Renal cortex interstitium (tissue), 11 donors: ENCODE results near the gene P2RY1. TPM values are rescaled to one million over a fixed set of nuclear protein-coding genes. Genes with fewer than 3 reads are reported as not detected.
"Not testable (repeated sequence)": the region's sequence is repeated elsewhere in the genome, so short reads cannot be mapped to it uniquely, and the experiment has no call there.

ENCODE experiments used
- DNase-seq, 11 donors: peaks; one replicate each; pipeline ENCODE4 v3.0.0-alpha.2; 2013; ENCODE audit warnings: low read depth in 9 of 11, low spot score in 4 of 11; ENCODE audit errors: extremely low read depth in 1 of 11
- polyA plus RNA-seq, 3 donors: library from polyadenylated mRNA; unstranded; fragments of 120-200 nt; gene quantifications; one replicate each; pipeline ENCODE4 v1.2.1, GENCODE V29; 2013; ENCODE audit not compliant: insufficient read length in 3 of 3

The P2RY1 gene
- polyA plus RNA-seq, 3 donors, result 2.6 to 3.4 (median 2.9) TPM

DNA sequence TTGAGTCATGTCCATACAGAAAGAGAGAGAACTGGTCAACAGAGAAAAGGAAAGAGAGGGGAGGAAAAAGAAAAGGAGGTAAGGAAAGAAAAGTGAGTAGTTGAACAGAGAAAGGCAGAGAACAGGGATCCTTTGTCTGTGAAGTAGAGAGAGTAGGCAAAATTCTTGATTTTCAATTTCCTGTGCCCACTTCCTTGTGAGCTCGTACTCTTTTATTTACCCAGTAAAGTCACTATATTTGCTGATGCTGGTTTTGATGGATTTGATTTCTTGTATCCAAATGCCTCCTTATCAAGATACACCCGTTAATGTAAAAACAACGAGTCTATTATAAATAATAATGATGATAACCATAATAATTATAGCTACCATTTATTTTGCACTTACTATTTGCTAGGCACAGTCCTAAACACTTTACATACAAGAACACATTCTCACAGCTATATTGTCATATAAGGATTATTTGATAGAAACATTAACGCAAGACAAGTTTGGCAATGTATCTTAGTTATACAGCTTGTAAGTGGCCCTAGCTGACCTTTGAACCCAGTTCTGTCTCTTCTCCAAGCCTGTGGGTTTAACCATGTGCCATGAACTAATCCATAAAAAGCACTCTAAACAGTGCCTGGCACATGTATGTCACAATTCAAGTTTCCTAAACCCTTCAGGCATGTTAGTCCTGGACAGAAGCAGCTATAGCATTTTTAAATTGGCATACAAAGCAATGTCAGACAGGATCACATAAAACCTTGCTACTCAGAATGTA is 6.7 kb upstream of the P2RY1 start:
- DNase-seq, result no peak

DNA sequence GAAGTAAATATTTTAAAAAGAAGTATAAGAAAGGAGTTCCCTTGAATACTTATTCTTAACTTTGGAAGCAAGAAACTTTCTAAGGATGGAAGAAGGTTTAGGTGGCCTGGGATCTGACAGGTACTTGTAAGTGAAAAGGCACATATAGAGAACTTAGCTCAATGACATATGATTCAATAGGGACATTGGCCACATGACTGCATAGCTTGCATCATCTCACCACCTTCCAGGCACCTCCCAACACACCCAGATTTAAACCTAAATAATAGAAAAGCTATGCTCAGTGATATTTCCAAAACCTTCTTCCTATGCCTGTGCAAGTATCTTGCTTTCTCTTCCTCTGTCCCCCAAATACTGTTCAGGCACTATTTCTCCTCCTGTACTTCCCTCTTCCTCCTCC is 4.7 kb upstream of the P2RY1 start:
- no peak for DNase-seq

DNA sequence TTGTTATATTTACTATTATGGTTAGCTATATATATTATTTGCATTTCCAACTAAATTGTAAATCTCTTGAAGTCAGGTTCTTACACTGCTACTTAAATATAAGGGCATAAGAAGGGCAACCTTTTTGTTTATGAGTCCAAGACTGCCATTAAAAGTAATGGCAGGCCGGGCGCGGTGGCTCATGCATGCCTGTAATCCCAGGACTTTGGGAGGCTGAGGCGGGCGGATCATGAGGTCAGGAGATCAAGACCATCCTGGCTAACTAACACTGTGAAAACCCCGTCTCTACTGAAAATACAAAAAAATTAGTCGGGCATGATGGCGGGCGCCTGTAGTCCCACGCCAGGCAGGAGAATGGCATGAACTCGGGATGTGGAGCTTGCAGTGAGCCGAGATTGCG is 2.9 kb upstream of the P2RY1 start:
- DNase-seq, result no peak

DNA sequence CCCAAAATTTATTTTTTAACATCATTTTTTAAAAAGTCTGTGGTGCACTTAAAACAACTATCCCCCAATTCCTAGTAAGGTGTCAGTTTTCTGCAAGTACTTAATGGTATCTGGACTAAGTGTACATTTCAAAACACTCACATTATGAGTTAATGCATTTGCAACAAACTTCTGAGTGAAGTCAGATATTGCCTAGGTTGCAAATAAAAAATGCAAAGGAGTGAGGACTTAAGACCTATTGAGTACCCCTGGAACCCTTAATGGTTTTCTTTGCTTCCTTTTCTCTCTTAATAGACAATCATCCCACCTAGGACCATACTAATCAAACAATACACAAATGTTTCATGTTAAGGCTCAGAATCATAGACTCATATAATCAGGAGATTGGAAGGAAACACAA is 1.8 kb upstream of the P2RY1 start:
- DNase-seq, result no peak

DNA sequence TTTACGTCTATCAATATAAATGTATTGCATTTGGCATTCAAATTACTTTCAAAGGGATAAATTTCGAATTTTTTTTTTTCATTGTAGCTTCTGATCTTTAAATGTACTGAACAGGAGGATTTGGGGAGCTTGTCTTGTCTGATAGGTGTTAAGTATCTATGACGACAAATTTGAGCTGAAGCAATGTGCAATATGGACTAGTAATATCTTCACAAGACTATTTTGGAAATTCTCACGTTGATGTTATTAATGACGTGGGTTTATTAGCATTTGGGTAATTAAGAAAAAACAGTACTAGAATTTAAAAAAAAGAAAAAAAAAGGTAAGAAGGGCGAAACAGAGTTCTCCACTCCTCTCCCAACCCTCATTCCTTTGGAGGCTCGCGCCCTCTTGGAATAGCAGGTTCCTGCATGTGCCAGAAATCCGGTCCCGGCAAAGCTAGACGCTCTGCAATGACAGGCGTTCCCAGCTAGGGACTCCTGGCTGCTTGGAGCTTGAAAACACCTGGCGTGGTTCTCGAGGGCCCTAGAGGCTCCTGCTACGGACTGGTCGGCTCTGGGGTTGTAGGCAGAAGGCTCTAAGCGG is 648 bp upstream of the P2RY1 start:
- DNase-seq, result peak in 6 of 11 donors; percentile 38 to 51 (median 46)

DNA sequence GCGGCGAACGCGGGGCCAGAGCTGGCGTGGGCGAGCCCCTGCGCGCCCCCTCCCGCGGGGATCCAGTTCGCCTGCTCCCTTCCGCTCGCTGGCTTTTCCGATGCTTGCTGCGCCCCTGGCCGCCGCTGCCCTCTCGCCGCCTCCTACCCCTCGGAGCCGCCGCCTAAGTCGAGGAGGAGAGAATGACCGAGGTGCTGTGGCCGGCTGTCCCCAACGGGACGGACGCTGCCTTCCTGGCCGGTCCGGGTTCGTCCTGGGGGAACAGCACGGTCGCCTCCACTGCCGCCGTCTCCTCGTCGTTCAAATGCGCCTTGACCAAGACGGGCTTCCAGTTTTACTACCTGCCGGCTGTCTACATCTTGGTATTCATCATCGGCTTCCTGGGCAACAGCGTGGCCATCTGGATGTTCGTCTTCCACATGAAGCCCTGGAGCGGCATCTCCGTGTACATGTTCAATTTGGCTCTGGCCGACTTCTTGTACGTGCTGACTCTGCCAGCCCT is 721 bp downstream of the P2RY1 start:
- peak in 5 of 11 donors; percentile 4 to 13 (median 12) for DNase-seq

DNA sequence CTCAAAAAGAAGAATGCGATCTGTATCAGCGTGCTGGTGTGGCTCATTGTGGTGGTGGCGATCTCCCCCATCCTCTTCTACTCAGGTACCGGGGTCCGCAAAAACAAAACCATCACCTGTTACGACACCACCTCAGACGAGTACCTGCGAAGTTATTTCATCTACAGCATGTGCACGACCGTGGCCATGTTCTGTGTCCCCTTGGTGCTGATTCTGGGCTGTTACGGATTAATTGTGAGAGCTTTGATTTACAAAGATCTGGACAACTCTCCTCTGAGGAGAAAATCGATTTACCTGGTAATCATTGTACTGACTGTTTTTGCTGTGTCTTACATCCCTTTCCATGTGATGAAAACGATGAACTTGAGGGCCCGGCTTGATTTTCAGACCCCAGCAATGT is 1.3 kb downstream of the P2RY1 start:
- no peak for DNase-seq

DNA sequence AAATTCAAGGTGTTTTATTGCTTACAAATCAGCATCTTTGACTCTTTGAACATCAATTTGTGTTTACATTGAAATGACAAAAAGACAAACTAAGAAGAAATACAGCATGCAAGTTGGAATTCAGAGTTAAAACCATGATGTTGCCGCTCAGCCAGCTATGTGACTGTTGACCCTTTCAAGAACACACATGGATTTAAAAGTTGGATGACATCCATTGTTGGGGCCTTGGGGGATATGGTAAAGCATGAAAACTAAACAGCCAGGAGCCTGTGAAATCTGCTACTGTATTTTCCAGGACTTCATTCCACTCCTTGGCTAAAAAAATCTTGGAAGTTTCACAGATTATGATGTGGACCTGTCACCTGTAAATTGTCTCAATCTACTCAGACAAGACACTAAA is 4.6 kb downstream of the P2RY1 start:
- peak in 1 of 11 donors; percentile 3 for DNase-seq

DNA sequence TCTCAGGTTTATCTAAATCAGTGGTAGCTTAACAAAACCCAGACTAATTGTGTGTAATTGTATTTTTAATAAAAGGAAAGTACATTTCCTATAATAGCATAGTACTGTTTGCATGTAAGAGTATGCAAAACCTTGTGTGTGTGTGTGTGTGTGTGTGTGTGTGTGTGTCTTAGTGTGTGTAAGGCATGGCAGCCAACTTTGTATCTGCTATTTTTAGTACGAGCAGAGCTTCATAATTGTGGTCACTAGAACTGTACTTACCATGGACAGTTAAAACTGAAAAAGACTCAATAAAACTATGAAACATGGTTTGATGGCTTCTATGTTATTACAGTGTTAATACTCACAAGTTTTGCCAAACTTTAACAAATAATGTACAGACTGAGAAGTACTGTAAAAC is 6.2 kb downstream of the P2RY1 start:
- no peak for DNase-seq

DNA sequence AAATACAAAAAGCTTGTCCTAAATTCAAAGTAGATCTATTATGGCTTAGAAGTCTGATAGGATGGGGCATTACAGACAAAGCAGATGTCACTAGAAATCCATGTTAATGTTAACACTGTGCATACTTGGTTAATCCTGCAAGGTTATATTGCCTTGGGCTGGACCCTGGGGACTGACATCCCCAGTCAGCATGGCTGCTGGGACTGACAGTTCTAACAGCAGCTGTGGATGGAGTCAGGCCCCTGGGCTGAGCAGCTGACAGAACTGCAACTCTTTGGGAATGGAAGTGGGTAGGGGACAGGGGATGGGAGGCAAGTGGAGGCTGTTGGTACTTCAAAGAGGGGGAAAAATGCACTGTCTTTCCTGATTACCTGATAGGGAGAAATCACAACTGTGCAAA is 7.5 kb downstream of the P2RY1 start:
- DNase-seq, result no peak

DNA sequence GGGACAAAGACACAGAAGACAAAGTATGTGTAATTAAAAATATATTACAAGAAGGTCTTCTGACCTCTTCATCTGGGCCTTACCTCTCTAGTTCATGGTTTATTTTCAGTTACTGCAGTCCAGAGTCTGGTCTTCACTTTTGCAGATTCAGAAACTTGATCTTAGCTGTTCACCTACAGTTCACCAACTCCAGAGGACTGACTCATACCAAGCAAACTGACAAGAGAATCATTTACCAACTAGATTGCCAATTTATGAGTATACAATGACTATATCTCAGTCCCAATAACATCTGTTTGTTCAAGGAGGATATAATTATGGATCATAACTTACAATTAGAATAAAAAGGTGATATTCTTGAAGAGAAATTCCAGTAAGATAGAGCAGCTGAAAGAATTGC is 9.0 kb downstream of the P2RY1 start:
- no peak for DNase-seq

DNA sequence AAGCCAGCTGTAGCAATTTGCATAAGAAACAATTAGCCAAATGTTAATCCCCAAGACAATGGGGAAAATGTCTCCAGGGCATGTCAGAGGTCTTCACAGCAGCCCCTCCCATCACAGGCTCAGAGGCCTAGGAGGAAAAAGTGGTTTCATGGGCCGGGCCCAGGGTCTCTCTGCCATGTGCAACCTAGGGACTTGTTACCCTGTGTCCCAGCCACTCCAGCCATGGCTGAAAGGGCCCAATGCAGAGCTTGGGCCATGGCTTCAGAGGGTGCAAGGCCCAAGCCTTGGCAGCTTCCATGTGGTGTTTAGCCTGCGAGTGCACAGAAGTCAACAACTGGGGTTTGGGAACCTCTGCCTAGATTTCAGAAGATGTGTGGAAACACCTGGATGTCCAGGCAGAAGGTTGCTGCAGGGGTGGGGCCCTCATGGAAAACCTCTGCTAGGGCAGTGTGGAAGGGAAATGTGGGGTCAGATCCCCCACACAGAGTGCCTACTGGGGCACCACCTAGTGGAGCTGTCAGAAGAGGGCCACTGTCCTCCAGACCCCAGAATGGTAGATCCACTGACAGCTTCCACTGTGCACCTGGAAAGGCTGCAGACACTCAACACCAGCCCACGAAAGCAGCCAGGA is 11.8 kb downstream of the P2RY1 start:
- not testable (repeated sequence) for DNase-seq

DNA sequence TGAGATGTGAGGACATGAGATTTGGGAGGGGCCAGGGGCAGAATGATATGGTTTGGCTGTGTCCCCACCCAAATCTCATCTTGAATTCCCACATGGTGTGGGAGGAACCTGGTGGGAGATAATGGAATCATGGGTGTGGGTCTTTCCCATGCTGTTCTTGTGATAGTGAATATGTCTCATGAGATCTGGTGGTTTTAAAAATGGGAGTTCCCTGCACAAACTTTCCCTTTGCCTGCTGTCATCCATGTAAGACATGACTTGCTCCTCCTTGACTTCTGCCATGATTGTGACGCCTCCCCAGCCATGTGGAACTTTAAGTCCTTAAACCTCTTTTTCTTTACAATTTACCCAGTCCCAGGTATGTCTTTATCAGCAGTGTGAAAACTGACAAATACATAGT is 12.7 kb downstream of the P2RY1 start:
- DNase-seq, result not testable (repeated sequence)

DNA sequence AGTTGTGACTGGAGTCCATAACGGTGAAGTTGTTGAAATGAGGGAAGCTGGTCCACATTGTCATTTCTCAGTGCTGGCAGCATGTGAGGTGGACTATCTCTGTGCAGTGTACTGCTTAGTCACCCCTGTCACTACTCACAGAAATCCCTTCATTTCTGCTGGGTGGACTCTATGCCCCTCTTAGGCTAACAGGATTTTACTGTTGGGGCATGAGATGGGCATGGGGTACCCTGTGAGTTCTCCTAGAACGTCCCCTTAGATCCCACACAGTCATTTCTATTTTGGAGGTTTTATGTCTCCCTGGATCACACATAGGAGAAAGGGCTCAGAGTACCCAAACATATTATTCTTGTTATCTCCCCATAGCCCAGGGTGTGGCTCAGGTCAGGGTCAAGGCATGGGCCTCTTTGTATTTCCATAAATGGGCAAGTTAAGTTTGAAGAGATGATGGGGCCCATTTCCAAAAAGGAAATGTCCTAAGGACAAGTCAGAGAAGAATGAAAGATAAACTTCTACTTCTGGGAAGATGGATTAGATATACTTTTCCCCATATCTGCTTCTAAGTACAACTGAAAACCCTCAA is 15.2 kb downstream of the P2RY1 start:
- no peak for DNase-seq

DNA sequence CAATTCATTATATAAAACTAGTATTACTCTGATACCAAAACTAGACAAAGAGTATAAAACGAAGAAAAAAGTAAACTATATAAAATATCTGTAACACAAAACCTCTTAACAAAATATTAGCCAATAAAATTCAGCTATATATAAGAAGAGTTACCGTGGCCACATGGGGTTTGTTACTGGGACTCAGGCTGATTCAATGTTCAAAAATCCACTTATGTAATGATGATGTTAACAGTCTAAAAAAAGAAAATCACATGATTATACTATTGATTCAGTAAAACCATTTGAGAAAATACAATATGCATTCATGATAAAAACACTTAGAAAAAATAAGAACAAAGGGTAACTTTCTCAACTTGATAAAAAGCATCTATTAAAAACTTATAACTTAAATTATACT is 18.3 kb downstream of the P2RY1 start:
- no peak for DNase-seq

DNA sequence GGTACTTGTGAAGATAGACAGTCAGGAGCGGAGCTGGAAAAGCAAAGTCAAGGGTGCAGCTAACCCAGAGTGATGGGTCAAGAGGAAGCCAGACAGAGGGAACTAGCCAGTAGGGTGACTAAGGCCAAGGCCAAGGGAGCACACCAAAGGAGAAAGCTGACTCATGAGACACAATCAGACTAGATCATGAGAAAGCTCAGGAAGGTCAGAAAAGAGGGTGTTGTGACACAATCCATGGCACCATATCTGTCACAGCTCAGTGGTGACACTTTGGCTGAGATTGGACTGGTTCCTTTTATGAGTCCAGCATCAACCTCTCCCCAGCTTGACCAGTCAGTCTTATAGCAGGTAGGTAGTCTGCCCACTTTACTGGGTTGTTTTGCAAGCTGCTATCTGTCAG is 22.2 kb downstream of the P2RY1 start:
- no peak for DNase-seq

DNA sequence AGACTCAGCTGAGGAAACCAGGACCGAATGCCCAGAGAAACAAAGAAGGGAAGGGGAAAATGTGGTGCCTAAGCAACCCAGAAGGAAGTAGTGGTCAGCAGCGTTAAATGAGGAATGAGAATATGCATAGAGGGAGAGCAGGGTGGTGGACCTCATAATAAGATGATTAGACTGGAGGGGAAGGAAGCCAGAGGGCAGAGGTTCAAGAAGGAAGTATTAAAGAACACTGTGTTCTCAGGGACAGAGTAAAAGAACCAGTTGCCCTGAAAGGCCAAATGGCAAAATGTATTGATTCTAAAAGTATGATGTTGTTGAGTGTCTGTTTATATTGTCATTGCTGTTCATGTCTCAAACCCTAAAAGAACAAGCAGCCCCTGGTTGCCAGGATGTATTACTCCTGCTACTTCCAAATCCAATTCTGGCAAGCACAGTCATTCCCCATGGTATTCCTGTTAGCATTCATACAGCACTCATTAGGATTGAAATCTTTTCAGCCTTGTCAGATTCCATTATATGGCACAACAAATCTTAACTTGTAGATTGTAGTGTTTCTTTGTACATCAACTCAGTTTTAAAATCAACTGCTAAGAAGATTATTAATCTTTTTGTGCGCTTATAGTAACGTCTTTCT is 23.4 kb downstream of the P2RY1 start:
- no peak for DNase-seq

DNA sequence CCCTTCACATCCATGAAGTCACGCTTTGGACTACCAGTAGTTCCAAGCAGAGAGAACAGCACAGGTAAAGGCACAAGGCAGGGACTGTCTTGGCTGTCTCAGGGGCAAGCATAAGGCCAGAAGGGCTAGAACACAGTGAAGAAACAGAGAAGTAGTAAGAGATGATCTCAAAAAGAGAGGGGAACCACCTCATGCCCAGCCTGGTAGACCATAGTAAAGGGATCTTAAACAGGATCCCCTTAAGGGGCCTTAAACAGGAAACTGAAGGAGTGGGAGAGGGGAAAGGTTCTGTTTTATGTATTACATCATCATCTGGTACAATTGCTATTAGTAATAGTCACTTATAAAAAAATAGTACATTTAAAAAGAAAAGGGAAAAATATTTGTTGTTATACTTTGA is 25.8 kb downstream of the P2RY1 start:
- DNase-seq, result no peak

DNA sequence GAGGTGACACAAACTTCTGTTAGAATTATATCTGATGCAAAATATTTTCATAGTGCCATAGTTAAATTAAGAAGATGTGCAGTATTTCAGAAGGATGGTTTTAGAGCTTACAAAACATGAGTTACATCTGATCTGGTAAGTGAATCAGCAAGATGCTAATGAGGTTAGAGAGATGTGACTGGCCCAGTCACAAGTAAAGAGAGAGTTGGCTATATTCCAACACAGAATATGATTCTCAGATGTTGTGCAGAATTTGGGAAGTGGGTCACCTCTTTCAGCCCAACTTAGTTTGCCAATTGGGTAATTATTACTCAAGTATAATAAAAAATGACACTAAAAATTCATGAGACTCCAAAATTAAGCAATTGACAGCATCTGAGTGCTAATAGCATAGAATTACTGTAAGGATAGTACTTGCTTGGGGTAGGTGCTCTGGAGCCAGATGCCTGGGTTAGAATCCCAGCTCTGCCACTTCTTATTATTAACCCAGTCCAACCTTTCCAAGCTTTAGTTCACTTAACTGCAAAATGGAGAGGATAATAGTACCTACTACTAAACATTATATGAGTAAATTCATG is 30.8 kb downstream of the P2RY1 start:
- DNase-seq, result no peak
